ENCODE measurements around the gene UBL4B.

UBL4B gene

DNA sequence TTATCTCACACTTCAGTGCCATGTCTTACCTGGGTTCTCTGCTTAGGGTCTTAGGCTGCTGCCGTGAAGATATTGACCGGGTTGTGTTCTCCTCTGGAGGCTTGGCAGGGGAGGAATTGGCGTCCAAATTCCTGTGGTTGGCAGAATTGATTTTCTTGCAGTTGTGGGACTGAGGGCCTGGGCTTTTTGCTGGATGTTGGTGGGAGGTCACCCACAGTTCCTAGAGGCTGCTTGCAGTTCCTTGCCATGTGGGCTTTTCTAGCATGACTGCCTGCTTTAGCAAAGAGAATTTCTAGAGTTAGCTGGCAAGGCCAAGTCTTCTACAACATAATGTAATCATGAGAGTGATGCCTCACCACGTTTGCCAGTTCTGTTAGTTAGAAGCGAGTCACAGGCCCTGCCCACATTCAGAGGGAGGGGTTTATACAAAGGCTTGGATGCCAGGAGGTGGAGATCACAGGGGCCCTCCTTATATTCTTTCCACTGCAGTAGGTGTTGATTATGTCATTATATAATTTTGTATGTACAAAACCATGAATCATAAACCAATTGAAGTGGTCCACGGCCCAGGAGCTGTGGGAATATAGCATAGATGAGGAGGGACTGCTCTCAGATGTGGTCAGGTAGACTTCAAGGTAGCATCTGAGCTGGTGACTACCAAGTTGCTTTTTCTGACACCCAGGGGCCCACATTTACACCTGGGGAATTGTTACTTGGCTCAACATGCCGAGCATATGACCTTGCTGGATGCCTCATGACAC is 6.6 kb downstream of the UBL4B start:
- no peak for DNase-seq (ENCODE audit: low read depth)

DNA sequence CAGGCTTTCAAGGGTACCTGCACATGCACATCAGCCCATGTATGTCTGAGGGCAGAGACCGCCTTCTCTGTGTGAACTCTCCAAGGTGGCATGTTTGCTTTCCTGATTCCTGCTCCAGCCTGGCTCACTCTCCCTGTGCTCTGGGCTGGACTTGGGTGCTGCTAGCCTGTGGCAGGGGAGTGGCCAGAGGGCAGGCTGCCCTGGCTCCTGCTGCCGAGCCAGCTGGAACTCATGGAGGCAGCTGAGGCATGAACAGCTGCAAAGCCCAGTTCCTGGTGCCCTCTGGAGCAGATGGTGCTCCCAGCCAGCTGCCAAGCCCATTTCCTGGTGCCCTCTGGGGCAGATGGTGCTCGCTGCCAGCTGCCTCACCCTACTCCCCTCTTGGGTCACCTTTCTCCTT is 7.6 kb downstream of the UBL4B start:
- DNase-seq (ENCODE audit: low read depth) = no peak

DNA sequence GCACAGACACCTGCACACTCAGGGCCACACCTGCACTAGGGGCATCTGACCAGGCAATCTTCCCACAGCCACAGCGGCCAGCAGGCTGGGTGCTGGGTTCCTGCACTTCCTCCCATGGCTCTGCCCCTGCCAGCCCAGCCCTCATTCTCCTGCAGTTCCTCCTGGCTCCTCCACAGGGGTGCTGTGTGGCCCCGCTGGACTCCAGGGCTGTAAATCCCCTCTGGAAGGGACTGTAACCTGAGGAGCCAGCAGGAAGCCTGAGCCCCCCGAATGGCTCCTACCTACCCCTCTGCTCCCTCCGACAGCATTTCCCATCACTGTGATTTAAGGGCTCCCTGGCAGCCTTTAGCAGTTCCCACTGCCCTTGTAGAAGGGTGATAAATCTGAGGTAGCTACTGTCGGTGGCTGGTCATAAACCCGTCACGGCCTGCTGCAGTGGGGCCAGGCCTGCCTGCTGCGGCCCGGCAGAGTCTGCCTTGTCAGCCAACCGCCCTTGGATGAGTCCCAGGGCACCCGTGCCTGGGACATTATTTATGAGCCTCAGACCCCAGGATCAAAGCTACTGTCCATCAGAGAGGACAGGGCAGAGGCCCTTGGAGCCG is 8.8 kb downstream of the UBL4B start:
- no peak for DNase-seq (ENCODE audit: low read depth)

DNA sequence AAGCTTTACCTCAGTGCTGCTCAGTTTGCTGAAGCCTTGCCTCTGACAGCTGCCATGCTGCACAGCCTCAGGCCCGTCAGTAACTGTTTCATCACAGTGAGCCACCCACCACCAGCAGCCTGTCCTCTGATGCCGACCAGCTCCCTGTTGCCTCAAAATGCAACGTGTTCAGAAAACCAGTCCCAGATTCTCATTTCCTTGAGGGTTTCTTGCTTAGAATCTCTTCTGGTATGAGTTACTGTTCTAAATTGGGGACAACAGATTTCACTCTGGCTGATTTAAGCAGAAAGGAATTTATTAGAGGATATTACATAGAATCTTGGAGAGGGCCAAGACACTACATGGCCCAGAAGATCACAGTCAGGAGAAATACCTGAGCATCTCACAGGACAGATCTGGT is 11.0 kb downstream of the UBL4B start:
- DNase-seq (ENCODE audit: low read depth) = no peak

DNA sequence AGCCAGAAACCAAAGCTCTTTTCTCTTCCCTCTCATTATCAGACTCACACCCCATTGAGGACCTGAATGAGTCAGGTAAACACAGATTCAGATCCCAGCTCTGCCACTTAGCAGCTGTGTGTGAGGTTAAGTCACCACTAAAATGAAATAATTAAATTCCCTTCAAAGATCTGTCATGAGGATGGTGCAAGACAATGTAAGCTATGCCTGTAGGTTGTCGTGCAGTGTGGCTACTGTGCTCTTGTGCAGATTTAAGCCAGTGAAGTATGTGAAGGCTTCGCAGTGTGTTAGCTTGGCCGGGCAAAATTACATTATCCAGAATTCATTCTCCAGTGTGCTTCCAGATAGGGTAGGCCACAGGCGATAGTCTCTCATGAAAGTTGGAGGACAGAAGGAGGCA is 13.6 kb downstream of the UBL4B start:
- DNase-seq (ENCODE audit: low read depth) = no peak

DNA sequence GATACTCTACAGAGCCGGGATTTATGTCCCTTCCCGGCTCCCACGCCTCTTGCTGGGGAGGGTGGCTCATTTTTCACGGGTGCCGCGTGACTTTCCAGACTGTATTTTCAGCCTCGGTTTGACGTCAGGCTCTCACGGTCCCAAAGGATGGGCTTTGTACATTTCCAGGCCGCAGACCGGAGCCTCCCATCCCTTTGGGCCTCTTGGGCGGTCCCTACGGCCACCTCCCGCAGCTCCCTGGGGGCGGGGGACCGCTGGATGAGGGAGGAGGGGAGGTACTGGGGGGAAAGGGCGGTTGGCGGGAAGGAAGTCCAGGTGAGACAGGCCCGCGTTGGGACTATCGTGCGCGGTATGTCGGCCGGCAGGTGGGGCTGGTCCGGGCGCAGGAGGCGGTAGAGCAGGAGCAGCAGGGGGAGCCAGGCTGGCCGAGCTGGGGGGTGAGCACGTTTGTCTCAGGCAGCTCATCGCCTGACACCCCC is 17.9 kb downstream of the UBL4B start:
- DNase-seq (ENCODE audit: low read depth) = no peak

DNA sequence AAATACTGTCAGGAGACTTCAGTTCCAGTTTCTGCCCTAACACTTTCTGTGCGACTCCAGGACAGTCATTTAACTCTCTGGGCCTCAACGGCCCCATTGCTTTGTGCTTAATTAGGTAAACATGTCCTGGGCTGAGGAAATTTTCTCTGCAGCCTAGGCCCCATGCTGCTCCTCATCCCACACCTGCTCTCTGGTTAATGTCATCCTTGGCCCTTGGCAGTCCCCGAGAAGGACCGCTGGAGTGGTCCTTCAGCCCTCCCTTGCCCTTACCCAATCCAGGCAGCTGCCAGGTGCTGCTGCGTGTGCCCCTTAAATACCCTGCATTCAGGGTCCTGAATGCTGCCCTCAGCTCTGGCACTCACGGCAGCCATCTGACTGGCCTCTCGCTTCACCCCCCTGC is 18.7 kb downstream of the UBL4B start:
- no peak for DNase-seq (ENCODE audit: low read depth)

DNA sequence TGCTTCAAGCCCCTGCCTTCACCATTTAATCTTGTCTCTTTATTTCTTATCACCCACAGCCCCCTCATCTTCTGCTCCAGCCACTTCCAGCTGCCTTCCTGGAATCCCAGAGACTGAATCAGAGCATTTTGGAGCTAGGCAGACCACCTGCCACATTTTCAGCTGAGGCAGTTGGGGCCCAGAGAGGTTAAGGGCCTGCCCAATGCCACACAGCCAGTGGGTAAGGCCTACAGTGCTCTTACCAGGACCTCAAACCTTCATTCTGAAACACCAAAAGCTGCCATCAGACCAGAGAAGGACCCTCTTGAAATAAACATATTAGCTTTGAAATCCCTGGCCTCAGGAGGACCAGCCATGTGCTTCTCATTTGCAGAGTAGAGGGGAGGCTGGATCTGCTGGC is 20.4 kb downstream of the UBL4B start:
- DNase-seq (ENCODE audit: low read depth) = no peak

DNA sequence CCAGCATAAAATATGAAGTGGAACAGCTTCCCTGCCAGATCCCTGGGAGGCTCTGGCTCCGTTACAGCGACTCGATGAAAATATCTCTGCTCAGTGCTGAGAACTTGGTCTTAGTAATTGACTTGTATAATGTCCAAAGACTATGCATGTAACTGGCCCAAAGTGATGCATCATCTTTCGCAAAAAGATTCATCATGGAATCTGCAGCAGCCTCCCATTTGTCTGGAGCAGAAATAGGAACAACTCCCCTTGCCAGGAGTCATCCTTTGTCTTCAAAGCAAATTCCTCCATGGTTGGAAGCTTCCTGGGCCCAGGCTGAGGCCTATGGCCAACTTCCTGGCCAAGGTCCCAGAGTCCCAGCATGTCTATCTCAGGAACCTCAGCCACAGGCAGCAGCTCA is 21.2 kb downstream of the UBL4B start:
- no peak for DNase-seq (ENCODE audit: low read depth)

DNA sequence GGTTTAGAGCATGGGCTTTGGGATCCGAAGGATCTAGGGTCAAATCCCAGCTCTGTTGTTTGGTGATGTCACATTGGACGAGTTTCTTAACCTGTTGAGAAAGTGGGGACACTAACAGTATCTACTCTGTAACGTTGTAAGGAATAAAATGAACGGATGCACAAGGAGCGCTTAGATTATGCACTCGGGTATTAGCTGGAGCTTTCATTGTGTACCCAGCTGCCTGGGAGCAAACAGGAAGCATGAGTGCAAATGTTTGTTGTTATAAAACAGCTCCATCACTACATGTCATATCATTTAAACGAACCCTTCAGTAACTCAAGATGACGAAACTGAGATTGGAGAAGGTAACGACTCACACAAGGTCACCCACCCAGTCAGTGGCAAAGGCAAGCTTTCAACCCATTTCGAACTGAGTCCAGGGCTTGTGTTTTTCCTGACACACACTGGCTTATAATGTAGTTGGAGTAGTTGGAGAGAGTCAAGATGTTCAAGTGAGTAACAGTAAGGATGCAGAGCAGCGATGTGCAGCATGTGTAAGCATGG is 21.9 kb downstream of the UBL4B start:
- DNase-seq (ENCODE audit: low read depth) = no peak

DNA sequence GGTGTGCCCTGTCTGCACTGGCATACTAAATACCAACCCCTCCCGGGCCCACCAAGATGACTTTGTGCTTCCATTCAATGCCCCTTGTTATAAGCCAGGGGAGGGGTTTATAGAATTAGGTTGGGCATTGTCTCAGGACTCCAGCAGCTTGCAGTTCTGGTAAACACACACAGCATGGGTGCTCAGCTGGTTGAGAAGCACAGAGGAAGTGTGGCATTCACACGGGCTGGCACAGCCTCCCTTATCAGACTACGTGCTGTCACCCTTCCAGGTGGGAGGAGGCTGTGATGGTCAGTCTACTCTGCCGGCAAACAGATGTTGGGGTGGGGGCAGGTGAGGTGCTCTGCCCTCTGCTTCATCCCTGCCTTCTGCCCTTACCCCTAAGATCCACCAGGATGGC is 23.0 kb downstream of the UBL4B start:
- no peak for DNase-seq (ENCODE audit: low read depth)

DNA sequence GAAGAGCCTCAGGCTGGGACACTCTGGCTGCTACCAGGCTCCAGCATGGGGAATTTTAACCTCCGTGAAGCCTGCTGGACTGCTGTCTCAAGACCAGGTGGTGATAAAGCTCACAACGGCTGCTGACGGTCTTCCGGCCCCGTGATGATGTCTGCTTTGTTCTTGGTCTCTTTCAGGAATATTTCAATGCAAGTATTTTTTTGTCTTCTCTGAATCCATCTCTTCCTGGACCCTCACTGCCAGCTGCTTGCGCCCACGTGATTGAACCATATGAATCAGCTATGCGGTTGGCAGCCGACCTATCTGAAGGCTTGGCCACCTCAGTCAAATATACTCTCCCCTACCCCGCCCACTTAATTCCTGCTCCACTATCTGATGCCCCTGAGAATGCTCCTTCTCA is 23.4 kb downstream of the UBL4B start:
- DNase-seq (ENCODE audit: low read depth) = no peak

DNA sequence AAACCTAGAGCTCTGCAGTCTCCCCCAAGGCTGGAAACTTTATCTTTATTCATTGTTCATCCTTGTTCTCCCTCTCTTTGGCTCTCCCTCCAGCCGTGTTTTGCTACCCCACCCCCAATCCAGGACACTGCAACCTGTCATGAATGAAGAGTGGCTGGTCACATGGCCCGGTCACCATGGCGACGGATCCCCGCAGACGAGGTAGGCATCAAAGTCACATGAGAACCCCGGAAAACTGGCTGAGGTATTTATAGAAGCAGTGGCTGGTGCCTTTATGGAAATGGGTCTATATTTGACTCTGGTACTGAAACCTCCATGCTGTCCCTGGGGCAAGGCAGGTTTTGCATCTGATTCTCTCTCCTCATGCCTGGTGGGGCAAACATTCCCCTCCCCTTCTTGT is 24.7 kb downstream of the UBL4B start:
- no peak for DNase-seq (ENCODE audit: low read depth)

DNA sequence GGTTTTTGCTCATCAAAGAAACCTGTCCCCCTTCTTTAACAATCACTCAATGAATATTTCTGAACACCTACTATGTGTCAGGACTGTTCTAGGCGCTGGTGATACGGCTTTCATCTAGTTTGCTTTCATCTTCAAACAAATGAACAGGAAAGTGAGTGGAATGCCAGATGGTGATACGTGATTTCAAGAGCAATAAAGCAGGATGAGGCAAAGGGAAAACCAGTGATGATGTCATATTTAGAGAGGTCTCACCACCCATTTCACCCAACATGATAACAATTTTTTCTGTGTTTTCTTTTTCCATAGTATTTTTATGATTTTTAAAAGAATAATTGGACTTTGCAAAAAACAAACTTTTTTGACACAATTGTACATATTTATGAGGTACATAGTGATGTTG is 26.7 kb downstream of the UBL4B start:
- no peak for DNase-seq (ENCODE audit: low read depth)

DNA sequence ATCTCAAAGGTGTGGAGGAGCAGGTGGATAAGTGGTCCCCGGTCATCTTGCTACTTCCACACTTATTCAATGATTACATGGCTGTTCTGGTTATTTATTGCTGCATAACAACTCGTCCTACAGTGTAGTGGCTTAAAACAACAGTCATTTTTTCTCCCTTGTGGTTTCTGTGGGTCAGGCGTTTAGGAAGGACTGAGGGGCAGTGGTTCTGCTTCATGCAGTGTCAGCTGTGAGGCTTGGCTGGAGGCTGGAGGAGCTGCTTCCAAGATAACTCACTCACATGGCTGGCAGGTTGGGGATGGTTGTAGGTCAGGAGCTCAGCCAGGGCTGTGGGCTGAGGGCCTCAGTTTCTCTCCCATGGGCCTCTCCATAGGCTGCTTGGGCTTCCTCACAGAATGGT is 32.1 kb downstream of the UBL4B start:
- no peak for DNase-seq (ENCODE audit: low read depth)

DNA sequence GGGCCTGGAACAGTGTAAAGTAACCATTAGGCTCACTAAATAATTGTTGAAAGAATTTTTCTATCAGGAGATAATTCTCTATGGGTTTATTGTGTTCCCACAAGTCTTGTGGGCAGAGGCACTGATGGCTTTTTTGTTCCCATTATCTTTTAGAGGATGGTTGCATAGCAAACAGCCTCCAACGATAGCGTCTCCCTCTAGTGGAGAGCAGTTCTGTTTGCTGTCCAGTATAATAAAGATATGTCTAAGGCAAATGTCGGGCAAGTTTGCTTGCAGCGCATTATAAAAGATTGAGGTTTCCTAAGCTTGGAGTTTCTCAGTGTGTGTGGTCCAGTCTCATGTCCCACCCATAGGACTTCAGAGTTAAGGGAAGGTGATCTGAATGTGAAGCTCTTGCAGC is 36.7 kb downstream of the UBL4B start:
- DNase-seq (ENCODE audit: low read depth) = no peak

DNA sequence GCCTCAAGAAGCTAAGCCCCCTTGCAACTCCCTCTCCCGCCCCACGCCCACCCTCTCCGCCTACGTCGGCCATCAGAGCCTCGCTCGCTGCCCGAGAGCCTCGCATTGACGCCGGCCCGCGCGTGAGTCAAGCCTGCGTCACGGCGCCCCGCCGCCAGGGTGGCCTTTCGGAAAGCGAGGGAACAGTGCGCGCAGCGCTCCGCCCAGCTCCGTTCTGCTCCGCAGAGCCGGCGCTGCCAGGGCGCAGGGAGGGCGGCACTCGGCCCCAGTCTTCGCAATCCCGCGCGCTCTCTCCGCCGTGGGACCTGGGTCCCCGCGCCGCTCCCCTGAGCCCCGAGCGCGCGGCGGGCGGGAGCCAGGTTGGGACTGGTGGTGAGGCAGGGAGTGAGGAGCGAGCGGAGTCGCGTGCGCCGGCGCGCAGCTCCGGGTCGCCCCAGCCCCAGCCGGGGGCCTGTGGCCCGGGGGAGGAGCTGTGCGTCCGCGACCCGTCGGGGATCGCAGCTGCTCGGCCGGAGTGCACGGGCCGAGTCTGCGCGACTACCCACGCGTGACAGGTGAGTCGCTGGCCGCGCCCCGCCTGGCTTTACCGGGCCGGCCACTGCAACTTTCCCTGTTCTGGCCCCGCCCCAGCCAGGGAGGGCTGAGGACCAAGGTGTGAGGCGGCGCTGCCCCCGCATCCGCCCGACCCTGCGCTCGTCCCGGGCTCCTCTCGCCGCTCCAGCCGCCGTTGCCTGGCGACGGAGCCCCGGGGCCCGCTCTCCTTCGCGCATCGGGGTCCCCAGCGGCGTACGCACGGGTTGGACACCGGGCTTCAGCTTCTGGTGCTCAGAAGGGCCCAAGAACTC is 38.3 kb downstream of the UBL4B start, which contains the start of gene SLC6A17:
TSS of gene SLC6A17 (plus strand) at position 165 of the 845 bp plus-strand sequence. CDS start 16,436 bp downstream, outside the sequence.
- no peak for DNase-seq (ENCODE audit: low read depth)

DNA sequence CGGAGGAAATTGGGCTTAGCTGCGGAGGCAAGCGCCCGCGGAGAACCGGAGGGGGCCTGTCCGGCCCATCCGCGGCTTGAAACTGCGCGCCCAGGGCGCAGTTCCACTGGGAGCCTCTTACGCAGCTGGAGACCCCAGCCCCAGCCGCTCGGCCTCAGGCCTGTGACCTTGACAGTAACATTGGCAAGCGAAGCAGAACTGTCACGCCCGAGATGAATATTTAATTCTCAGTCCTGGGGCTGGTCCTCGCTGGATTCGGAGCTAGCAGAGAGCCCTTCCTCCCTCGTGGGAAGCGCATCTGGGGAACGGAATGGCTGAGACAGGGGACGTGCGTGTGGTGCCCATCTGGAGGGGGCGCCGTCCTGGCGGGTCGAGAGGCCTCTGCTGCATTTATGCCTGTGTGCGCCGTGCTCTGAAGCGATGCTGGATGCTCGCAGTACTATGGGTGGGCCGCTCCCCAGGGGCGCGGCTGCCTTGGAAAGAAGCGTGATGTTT is 39.0 kb downstream of the UBL4B start:
- no peak for DNase-seq (ENCODE audit: low read depth)

DNA sequence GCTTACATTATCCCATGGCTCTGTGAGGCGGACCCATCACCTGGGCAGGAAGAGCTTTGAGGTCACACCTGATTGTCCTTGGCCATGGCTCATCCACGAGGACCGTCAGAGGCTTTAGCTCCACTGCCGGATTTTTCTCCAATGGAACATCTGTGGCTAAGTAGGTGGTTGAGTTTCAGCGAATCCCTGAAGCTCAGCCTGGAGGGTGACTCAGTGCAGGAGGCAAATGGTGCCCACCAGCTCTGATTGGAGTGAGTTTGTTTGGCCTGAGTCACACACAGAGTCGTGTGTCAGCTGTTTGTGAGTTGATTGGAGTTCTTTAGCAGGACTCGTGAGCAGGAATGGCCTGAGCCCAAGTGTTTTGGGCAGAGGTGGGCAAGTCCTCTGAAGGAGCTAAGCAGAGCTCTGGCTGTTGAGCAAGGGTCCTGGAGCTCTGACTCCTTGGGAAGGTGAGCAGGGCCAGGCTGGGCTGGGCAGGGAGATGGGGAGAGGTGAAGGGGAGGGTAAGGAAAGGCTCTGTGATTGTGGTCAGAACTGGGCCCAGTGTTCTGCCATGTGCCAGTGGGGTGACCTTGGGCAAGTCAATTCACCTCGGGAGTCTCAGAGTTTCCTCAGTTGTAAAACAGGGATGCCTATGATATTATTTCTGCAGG is 40.0 kb downstream of the UBL4B start:
- no peak for DNase-seq (ENCODE audit: low read depth)

DNA sequence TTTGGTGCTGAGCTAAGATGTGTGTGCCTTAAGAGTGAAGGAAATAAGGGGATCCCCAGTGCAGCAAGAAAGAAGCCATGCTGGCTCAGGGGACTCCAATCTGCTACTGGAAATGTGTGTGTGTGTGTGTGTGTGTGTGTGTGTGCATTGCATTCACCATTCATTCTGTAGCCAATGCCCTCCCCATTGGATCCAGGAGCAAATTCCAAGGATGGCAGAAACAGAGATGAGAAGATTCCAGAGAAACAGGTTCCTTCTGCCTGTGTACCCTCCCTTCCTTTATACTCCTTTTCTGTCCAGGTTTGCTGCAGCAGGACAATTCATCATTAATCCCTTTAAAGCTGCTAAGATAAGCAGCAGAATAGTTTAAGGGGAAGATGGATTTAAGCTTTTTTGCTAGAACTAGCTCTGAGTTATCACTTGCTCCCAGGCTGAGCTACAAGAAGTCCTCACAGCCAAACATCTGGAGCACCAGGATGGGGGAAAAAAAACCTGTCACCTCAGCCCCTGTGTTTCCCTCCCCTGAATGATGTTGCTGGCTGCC is 41.2 kb downstream of the UBL4B start:
- DNase-seq (ENCODE audit: low read depth) = no peak

DNA sequence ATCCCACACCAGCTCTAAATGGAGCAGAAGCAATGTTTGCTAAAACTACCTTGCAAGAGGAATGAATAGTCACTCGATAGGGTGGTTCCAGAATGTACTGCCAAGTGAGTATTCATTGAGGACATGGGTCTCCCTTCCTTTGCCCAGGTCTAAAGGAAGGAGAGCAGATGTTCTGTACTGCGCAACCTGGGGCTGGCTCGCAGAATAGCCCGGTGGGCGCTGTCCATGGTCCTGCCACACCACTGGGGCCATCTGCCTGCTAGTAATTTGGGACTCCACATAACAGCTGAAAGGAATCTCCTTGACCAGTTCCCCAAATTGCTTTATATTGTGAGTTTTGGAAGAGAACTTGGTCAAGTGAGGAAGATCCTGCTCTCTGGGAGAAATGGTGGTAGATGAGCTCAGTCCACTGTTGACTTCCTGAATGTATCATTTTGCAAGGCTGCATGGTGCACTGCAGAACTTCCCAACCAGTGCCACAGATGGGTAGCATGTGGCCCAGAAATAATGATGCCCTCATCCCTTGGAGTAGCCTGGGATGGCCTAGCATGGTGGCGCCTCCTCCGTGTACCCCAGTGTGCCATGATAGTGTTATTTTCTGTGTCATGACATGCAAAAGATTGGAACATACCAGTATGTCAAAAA is 43.8 kb downstream of the UBL4B start:
- DNase-seq (ENCODE audit: low read depth) = peak; percentile 22

Data from stimulated activated CD8-positive, alpha-beta memory T cell treated with anti-CD3 and anti-CD28 coated beads, Interleukin-12 subunit alpha, Interleukin-12 subunit beta, amount 100 ng/mL, for 1 hour (primary cell).